Measurements from ENCODE around the gene KCNJ15.

Gene KCNJ15

DNA sequence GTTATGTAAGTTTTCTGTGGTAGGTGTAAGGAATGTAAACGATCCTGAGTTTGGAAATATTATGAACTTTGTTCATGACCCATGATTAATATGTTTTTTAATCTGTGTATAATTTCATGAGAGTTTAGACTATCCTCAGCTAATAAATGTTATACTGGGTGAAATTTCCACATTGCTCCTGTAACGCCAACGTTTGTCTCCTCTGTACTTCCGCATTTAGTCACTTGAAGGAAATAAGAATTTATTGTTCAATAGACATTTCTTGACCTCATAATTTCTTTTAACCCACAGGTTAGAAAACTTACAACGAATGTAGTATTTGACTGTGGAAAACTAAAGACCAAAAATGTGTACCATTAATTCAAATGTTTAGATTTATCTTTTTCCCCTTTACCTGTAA is 876 bp downstream of the KCNJ15 start:
- no peak overlapping the region for H3K27ac ChIP-seq
- TF ChIP-seq, protein P1, sequence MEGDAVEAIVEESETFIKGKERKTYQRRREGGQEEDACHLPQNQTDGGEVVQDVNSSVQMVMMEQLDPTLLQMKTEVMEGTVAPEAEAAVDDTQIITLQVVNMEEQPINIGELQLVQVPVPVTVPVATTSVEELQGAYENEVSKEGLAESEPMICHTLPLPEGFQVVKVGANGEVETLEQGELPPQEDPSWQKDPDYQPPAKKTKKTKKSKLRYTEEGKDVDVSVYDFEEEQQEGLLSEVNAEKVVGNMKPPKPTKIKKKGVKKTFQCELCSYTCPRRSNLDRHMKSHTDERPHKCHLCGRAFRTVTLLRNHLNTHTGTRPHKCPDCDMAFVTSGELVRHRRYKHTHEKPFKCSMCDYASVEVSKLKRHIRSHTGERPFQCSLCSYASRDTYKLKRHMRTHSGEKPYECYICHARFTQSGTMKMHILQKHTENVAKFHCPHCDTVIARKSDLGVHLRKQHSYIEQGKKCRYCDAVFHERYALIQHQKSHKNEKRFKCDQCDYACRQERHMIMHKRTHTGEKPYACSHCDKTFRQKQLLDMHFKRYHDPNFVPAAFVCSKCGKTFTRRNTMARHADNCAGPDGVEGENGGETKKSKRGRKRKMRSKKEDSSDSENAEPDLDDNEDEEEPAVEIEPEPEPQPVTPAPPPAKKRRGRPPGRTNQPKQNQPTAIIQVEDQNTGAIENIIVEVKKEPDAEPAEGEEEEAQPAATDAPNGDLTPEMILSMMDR (conservative IDR thresholded peaks at IDR 0.05), result no peak

DNA sequence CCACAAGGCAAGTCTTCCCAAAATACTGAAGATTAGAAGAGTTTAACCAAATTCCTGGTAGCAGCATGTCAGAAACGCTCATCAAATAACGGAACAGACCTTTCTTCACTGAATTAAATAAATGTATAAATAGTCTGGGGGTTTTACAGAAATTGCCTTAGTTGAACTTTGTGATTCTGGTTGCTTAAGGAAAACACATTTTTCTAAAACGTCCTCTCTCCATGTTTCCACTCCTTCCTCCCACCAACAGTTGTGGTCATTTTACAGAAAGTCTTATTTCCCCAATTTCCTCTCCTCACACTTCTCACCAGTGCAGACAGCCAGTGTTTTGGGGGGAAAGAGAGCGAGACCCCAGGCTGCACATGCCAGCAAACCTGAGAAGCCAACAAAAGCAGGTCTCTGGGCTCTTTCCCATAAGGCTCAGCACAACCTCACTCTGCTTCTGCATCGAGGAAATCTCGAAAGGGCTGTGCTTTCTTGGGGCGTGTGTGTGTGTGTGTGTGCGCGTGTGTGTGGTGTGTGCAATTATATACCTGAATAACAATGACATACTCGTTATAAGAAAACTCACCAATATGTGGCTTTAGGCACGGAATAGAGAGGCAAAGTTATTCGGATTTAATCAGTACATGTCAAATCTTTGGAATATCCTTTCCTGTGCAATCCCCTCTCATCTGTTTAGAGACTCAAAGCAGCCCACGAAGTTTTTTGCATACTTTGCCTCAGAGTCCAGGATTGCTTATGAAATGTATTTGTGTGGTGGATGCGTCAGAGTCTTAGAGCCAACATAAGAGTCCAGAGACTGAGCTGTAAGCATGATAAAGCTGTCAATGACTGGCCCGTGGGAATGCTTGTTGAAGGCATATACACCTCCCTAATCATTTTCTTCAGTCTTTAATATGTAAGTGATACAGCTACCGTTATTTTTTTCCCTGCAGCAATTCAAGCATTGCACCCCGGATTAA is 2.0 kb downstream of the KCNJ15 start:
- H3K27ac ChIP-seq, result no peak overlapping the region
- TF ChIP-seq, protein P1 (conservative IDR thresholded peaks at IDR 0.05), result no peak

DNA sequence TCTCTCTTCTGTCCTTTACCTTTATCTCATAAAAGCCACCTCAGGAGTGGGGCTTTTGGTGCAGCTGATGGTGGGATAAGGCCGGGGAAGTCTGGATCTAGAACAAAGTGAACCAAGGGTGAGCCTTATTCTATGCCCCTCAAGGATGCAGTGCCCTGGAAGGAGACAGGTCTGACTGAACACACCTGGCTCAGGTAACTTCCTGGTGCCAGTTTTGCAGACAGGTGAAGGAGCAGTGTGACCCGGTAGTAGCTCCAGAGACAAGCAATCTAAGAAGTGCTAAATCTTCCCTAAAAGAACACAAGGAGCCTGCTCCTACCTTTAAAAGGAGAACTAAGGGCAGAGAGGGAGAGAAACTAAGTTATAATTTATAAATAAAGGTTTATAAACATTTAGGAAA is 2.9 kb downstream of the KCNJ15 start:
- TF ChIP-seq, protein P1 (conservative IDR thresholded peaks at IDR 0.05), result no peak
- no peak overlapping the region for H3K27ac ChIP-seq

DNA sequence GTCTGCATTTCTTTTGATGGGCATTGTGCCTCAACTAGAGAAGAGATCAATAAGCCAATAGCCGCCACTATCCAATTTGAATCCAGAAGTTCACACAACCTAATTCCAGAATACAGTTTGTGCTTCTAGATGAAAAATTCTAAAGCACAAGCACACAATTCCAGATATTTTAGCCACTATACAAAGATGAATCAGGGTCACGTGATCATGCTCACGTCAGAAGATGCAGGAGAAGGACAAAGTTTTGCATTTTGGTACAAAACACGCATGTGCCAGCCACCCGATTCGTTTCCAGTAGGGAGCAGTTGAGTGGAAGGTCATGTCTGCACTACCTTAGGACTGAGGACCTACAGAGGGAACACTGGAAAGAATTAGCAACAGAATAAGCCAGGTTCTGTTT is 3.6 kb downstream of the KCNJ15 start:
- TF ChIP-seq, protein P1 (conservative IDR thresholded peaks at IDR 0.05), result no peak
- H3K27ac ChIP-seq, result no peak overlapping the region

DNA sequence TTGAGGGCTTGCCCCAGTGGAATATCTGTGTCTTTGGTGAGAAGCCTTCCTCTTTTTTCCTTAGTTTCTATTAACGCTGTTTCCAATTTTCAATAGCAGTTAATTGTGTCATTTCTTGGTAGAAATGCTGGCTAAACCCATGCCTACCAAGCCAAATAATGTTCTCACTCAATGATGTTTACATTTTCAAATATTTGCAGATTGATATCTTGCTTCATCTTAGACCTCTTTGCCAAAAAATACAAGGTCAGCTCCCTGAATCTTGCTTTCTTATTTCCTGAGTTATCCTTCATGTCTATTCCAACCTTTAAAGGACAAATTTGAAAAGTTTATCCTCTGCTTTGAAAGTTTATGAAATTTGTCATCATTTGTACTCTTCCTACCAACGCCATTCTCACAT is 5.1 kb downstream of the KCNJ15 start:
- peak overlapping the region; percentile 49 for H3K27ac ChIP-seq
- TF ChIP-seq, protein P1 (conservative IDR thresholded peaks at IDR 0.05), result no peak

DNA sequence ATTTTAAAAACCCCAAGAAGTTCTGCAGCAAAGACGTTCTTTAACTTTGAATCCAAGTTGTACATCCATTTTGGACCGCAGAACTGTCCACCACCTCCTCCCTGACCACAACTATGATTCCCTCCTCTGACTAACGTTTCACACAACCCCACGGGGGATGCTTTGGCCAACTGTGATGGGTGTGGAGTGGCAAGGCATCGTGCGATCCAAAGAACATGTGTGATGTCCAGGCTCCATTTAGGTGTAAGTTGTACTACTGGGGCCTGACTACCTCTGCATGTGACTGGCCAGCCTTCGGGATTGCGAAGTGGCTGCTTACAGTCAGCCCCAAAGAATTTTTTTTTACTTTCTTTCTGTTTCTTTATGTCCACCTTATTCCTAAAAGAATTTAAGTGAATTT is 6.7 kb downstream of the KCNJ15 start:
- TF ChIP-seq, protein P1 (conservative IDR thresholded peaks at IDR 0.05), result no peak

DNA sequence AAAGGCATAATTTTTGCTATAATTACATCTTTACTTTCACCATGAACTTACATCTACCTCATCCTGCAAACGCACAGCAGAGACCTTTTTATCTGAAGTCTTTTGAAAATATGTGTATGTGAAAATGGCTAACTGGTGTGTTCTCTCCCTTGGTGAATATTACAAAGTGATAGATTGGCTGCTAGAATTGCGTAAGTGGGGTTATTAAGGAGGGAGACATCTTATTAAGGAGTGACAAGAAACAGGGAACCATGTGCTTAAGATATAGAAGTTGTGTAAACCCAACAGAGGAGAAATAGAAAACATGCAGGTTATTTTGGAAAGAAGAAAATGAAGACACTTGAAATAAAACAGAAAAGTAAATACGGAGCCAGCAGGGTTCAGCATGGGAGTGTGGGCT is 7.8 kb downstream of the KCNJ15 start:
- TF ChIP-seq, protein P1 (conservative IDR thresholded peaks at IDR 0.05), result no peak
- H3K27ac ChIP-seq, result no peak overlapping the region

More for the DNA sequence above, 6.7 kb downstream of the KCNJ15 start:
- H3K27ac ChIP-seq, result no peak overlapping the region; the same call in 1 of the 2 replicates

Data from VCaP (cell line).